Measurements from ENCODE around the gene PLD3. TPM values are rescaled to one million over a fixed set of nuclear protein-coding genes. Genes with fewer than 3 reads are reported as not detected.

PLD3 gene
- total and polyA plus RNA-seq, 8 donors, result 315 to 604 (median 351) TPM

DNA sequence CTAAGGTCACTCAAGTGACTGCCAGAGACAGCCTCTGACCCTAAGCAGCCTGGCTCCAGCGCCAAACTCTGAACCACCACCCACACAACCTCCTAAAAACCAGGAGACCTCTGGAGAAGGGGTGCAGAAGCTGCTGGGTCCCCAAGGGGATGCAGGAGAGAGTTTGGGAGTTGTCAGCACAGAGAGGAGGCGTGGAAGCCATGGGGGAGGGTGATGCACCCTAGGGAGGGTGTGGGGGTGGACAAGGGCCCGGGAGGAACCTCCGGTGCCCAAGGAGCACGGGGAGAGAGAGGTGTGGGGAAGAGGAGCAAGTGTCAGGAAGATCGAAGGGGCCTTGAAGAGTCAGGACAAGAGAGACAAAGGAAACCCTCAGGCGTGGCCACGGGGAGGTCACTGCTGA is 43.6 kb downstream of the PLD3 start:
- ATAC-seq, result no peak
- no peaks in the 10 kb centered on the region for H3K9me3 ChIP-seq
- H3K27ac ChIP-seq, result peak overlapping the region; percentile 34 to 58
- no peak overlapping the region for H3K4me3 ChIP-seq
- H3K4me1 ChIP-seq, result peaks cover 0 to 14% of the 10 kb centered on the region in 2 donors
- peaks cover 0 to 6% of the 10 kb centered on the region in 2 donors for H3K36me3 ChIP-seq
- TF ChIP-seq, protein P1, sequence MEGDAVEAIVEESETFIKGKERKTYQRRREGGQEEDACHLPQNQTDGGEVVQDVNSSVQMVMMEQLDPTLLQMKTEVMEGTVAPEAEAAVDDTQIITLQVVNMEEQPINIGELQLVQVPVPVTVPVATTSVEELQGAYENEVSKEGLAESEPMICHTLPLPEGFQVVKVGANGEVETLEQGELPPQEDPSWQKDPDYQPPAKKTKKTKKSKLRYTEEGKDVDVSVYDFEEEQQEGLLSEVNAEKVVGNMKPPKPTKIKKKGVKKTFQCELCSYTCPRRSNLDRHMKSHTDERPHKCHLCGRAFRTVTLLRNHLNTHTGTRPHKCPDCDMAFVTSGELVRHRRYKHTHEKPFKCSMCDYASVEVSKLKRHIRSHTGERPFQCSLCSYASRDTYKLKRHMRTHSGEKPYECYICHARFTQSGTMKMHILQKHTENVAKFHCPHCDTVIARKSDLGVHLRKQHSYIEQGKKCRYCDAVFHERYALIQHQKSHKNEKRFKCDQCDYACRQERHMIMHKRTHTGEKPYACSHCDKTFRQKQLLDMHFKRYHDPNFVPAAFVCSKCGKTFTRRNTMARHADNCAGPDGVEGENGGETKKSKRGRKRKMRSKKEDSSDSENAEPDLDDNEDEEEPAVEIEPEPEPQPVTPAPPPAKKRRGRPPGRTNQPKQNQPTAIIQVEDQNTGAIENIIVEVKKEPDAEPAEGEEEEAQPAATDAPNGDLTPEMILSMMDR (IDR thresholded peaks at IDR 0.05), result no peak
- H3K27me3 ChIP-seq, result no peaks in the 10 kb centered on the region
- intact Hi-C loops (cut with DNase I), result no loop called here
- DNase-seq, result no peak

DNA sequence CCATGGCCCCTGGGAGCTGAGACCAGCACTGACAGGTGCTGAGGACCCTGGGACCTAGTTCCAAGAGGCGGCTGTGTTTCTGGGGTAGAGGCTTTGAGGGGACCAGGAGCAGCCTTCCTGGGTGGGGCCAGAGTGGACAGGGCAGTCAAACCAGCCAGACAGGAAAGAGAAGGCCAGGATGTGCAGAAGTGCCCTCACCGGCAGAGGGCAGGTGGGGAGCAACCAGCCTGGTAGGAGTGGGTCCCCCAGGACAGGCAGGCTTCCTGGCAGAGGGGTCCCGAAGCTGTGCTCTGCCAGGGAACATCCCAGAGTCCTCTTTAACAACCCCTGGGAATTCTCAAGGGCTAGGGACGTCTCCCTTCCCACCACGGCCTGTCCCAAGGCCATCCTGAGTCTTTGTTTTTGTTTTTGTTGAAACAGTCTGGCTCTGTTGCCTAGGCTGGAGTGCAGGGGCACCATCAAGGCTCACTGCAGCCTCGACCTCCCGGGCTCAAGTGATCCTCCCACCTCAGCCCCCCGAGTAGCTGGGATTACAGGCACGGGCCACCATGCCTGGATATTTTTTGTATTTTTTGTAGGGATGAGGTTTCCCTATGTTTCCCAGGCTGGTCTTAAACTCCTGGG is 44.5 kb downstream of the PLD3 start:
- ATAC-seq (peak; percentile 90), DNase-seq (peak in 2 of 4 donors; percentile 59 to 79)

DNA sequence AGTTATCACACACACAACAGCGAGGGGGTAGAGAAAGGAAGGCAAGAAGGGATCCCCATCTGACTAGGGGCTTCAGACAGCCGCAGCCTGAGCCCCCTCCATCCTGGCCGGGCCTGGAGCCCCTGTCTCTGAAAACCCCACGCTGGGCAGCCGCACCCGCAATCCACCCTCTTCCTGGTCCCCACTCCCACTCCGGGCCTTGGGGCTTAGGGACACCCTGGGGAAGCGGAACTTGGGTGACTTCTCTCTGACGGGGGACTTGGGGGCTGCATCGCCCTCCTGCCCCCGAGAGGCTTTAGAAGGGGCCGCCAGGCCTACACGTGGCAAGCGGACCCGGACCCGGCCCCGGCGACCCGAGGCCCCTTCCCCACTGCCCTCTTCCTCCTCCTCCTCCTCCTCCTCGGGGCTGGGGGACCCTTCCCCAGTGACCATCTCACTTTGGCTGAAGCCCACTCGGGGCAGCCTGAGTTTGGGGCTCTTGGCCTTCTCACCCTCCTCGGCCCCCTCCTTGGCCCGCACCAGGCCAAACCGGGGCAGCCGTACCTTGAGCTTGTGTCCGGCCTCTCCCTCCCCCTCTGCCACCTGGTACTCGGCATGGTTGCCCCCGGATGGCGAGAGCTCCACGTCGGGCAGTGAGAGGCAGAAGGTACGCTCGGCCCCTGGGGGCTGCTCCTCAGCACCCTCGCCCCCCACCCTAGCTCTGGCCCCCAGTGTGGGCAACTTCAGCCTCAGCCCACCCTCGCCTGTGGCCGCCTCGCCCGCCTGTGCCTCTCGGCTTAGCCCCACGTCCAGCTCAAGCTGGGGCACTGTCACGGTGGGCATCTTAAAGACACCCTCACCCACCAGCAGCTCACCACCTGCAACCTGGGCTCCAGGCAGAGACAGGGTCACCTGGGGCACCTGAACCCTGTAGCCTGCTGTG is 45.7 kb downstream of the PLD3 start:
- no peak for ATAC-seq
- Histone ChIP-seq H3K36me3 (peaks cover 0 to 21% of the 10 kb centered on the region in 2 donors), H3K9me3 (no peaks in the 10 kb centered on the region), H3K27me3 (no peaks in the 10 kb centered on the region), H3K27ac (no peak overlapping the region), H3K4me3 (no peak overlapping the region), H3K4me1 (peaks cover 0 to 19% of the 10 kb centered on the region in 2 donors)
- intact Hi-C loops (cut with DNase I), result no loop called here
- TF ChIP-seq, protein P1 (IDR thresholded peaks at IDR 0.05), result no peak
- DNase-seq, result no peak

More for the DNA sequence above, 44.5 kb downstream of the PLD3 start:
- Histone ChIP-seq H3K4me1 (peaks cover 0 to 14% of the 10 kb centered on the region in 2 donors), H3K27ac (peak overlapping the region in 1 of 2 donors; percentile 34), H3K9me3 (no peaks in the 10 kb centered on the region), H3K27me3 (no peaks in the 10 kb centered on the region), H3K4me3 (no peak overlapping the region), H3K36me3 (peaks cover 0 to 15% of the 10 kb centered on the region in 2 donors)
- TF ChIP-seq, protein P1 (IDR thresholded peaks at IDR 0.05), result peak in 1 of 2 donors; percentile 28
- intact Hi-C loops (cut with DNase I), result no loop called here

DNA sequence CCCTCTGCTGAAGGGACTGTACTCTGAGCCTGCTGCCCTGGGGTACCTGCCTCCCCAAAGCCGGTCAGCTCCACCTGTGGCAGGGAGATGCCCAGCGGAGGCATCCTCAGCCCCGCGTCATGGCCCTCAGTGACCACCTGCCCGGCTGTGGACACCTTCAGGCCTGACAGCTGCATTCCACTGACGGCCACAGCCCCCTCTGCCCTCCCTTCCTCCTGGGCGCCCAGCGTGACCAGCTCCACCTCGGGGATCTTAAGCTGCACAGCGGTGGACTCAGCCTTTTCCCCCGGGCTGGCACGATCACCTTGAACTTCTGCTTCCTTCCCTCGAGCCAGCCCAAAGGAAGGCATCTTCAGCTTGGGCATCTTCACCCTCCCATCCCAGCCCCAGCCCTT is 46.3 kb downstream of the PLD3 start:
- no peaks in the 10 kb centered on the region for H3K27me3 ChIP-seq
- peaks cover 0 to 19% of the 10 kb centered on the region in 2 donors for H3K4me1 ChIP-seq
- no peak for DNase-seq
- no peak for ATAC-seq
- no peak overlapping the region for H3K27ac ChIP-seq
- no peak overlapping the region for H3K4me3 ChIP-seq
- TF ChIP-seq, protein P1 (IDR thresholded peaks at IDR 0.05), result no peak
- intact Hi-C loops (cut with DNase I), result no loop called here
- no peaks in the 10 kb centered on the region for H3K9me3 ChIP-seq
- H3K36me3 ChIP-seq, result peaks cover 0 to 21% of the 10 kb centered on the region in 2 donors

DNA sequence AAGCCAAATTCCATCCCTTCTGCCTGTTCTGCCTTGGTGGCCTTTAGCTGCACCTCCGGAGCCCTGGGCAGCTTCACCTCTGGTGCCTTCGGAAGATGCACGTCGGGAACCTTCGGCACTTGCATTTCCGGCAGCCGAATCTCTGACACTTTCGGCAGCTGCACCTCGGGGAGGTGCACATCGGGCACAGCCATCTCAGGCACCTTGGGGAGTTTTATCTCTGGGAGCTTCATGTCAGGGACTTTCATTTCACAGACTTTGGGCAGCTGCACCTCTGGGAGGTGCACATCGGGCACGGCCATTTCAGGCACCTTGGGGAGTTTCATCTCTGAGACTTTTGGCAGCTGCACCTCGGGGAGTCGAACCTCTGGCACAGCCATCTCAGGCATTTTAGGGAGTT is 47.5 kb downstream of the PLD3 start:
- intact Hi-C loops (cut with DNase I), result no loop called here
- no peak for ATAC-seq
- H3K27ac ChIP-seq, result no peak overlapping the region

More for the DNA sequence above, 47.5 kb downstream of the PLD3 start:
- TF ChIP-seq, protein P1 (IDR thresholded peaks at IDR 0.05), result no peak
- no peak overlapping the region for H3K4me3 ChIP-seq
- H3K9me3 ChIP-seq, result no peaks in the 10 kb centered on the region
- H3K4me1 ChIP-seq, result peaks cover 0 to 19% of the 10 kb centered on the region in 2 donors
- H3K36me3 ChIP-seq, result peaks cover 0 to 21% of the 10 kb centered on the region in 2 donors
- H3K27me3 ChIP-seq, result no peaks in the 10 kb centered on the region
- no peak for DNase-seq

Data from left lung (tissue), 10 donors.